Esophagus (tissue), 2 donors: ENCODE data around the gene UGT1A10. TPM values are rescaled to one million over a fixed set of nuclear protein-coding genes. Genes with fewer than 3 reads are reported as not detected.
"Not testable (repeated sequence)": the region's sequence is repeated elsewhere in the genome, so short reads cannot be mapped to it uniquely, and the experiment has no call there.

ENCODE experiments used
- H3K27ac ChIP-seq, 2 donors: one replicate each; pipeline ENCODE4 v1.5.1; 2013; ENCODE audit warnings: low read depth in 2 of 2, mild to moderate bottlenecking in 2 of 2, inconsistent platforms in 1 of 2, low read length in 1 of 2, moderate library complexity in 1 of 2
- H3K27me3 ChIP-seq, 2 donors: one replicate each; pipeline ENCODE4 v1.6.1; 2013; ENCODE audit warnings: low read length in 2 of 2, control low read depth in 1 of 2, mild to moderate bottlenecking in 1 of 2; ENCODE audit not compliant: insufficient read depth in 2 of 2, control insufficient read depth in 1 of 2
- H3K36me3 ChIP-seq, 2 donors: one replicate each; pipeline ENCODE4 v1.6.1; 2013; ENCODE audit warnings: low read length in 1 of 2; ENCODE audit not compliant: control insufficient read depth in 2 of 2, insufficient read depth in 2 of 2
- H3K4me1 ChIP-seq, 2 donors: one replicate each; pipeline ENCODE4 v1.6.1; 2013; ENCODE audit warnings: low read length in 1 of 2; ENCODE audit not compliant: control insufficient read depth in 2 of 2, insufficient read depth in 2 of 2
- H3K4me3 ChIP-seq, 2 donors: one replicate each; pipeline ENCODE4 v1.5.1; 2013; ENCODE audit warnings: low read length in 2 of 2, mild to moderate bottlenecking in 2 of 2, low read depth in 1 of 2, moderate library complexity in 1 of 2
- H3K9me3 ChIP-seq, 2 donors: one replicate each; pipeline ENCODE4 v1.6.1; 2013; ENCODE audit warnings: mild to moderate bottlenecking in 2 of 2, low read depth in 1 of 2, low read length in 1 of 2, moderate library complexity in 1 of 2; ENCODE audit not compliant: control insufficient read depth in 2 of 2, insufficient read depth in 1 of 2
- WGBS, 2 donors: extraction: QIAGEN DNeasy Blood & Tissue Kit; methylation state at CpG; one replicate each; pipeline ENCODE4 v1.1.7; 2013; 5-methylcytosine and 5-hydroxymethylcytosine counted together
- polyA plus RNA-seq, 2 donors: library from polyadenylated mRNA; stranded (reverse); fragments of 200-250 nt; gene quantifications; one replicate each; pipeline ENCODE4 v1.2.3, GENCODE V29; 2013
- donor health status: healthy with polysubstance abuse.
- donor health status: Bipolar disorder and iron deficiency.

UGT1A10 gene
- polyA plus RNA-seq, result 10 to 100 TPM in 1 of 2 donors, 1 to 10 TPM in 1; 9.1 to 10.8 TPM

- 78 to 81% methylated on average over 10 of the region's 10 CpGs for WGBS, 2 donors
- H3K4me1 ChIP-seq, H3K27me3 ChIP-seq, H3K36me3 ChIP-seq, H3K9me3 ChIP-seq, H3K4me3 ChIP-seq, H3K27ac ChIP-seq: not testable (repeated sequence)
Observed at GRCh38 chr2:233636306-233636705, at the start of gene UGT1A10. TSS of gene UGT1A10 (plus strand) at chr2:233636448. CDS start at chr2:233636523, 75 bp downstream.

GRCh38 chr2:233588400-233588799 is 47.8 kb upstream of the UGT1A10 start:
- H3K4me3 ChIP-seq, result no peak overlapping the region
- H3K4me1 ChIP-seq, result no peaks in the 10 kb centered on the region
- no peak overlapping the region for H3K27ac ChIP-seq
- no peaks in the 10 kb centered on the region for H3K36me3 ChIP-seq
- no peaks in the 10 kb centered on the region for H3K27me3 ChIP-seq
- no peaks in the 10 kb centered on the region for H3K9me3 ChIP-seq
- 85 to 93% methylated on average over 2 of the region's 2 CpGs for WGBS, 2 donors

- H3K27me3 ChIP-seq, H3K4me1 ChIP-seq, H3K36me3 ChIP-seq, H3K27ac ChIP-seq, H3K4me3 ChIP-seq, H3K9me3 ChIP-seq: not testable (repeated sequence)
- 95% methylated on average over 1 of the region's 1 CpG for WGBS, 2 donors
Observed at GRCh38 chr2:233592706-233593105, 43.5 kb upstream of the UGT1A10 start.

GRCh38 chr2:233593201-233593600 is 43.0 kb upstream of the UGT1A10 start:
- Histone ChIP-seq H3K4me1 (peaks cover 0 to 4% of the 10 kb centered on the region in 2 donors), H3K27me3 (no peaks in the 10 kb centered on the region), H3K9me3 (no peaks in the 10 kb centered on the region), H3K36me3 (no peaks in the 10 kb centered on the region), H3K4me3 (no peak overlapping the region), H3K27ac (no peak overlapping the region)
- 72 to 78% methylated on average over 8 of the region's 8 CpGs for WGBS, 2 donors

- H3K36me3 ChIP-seq, result no peaks in the 10 kb centered on the region
- no peaks in the 10 kb centered on the region for H3K9me3 ChIP-seq
- H3K27ac ChIP-seq, result no peak overlapping the region
- H3K27me3 ChIP-seq, result no peaks in the 10 kb centered on the region
- WGBS, 2 donors, result 49 to 57% methylated on average over 1 of the region's 1 CpG
- H3K4me1 ChIP-seq, result peaks cover 0 to 4% of the 10 kb centered on the region in 2 donors
- H3K4me3 ChIP-seq, result no peak overlapping the region
Observed at GRCh38 chr2:233597522-233597921, 38.7 kb upstream of the UGT1A10 start.

GRCh38 chr2:233598952-233599351 is 37.3 kb upstream of the UGT1A10 start:
- H3K36me3 ChIP-seq, result no peaks in the 10 kb centered on the region

GRCh38 chr2:233600386-233600785 is 35.9 kb upstream of the UGT1A10 start:
- no peaks in the 10 kb centered on the region for H3K36me3 ChIP-seq
- H3K4me1 ChIP-seq, result peaks cover 0 to 4% of the 10 kb centered on the region in 2 donors
- no peaks in the 10 kb centered on the region for H3K9me3 ChIP-seq
- H3K4me3 ChIP-seq, result no peak overlapping the region
- H3K27me3 ChIP-seq, result no peaks in the 10 kb centered on the region
- WGBS, 2 donors, result 75 to 77% methylated on average over 2 of the region's 2 CpGs
- no peak overlapping the region for H3K27ac ChIP-seq

More at GRCh38 chr2:233598952-233599351, 37.3 kb upstream of the UGT1A10 start:
- Histone ChIP-seq H3K27me3 (no peaks in the 10 kb centered on the region), H3K4me3 (no peak overlapping the region), H3K27ac (no peak overlapping the region), H3K9me3 (no peaks in the 10 kb centered on the region), H3K4me1 (peaks cover 0 to 4% of the 10 kb centered on the region in 2 donors)
- WGBS, 2 donors, result 84 to 89% methylated on average over 3 of the region's 3 CpGs

GRCh38 chr2:233602076-233602475 is 34.2 kb upstream of the UGT1A10 start:
- WGBS, 2 donors, result 87 to 91% methylated on average over 1 of the region's 1 CpG
- no peaks in the 10 kb centered on the region for H3K36me3 ChIP-seq
- peaks cover 0 to 2% of the 10 kb centered on the region in 2 donors for H3K4me1 ChIP-seq
- no peak overlapping the region for H3K27ac ChIP-seq
- no peaks in the 10 kb centered on the region for H3K27me3 ChIP-seq
- H3K9me3 ChIP-seq, result no peaks in the 10 kb centered on the region
- no peak overlapping the region for H3K4me3 ChIP-seq

- WGBS, 2 donors, result 82 to 86% methylated on average over 4 of the region's 4 CpGs
- Histone ChIP-seq H3K4me3 (no peak overlapping the region), H3K27me3 (no peaks in the 10 kb centered on the region), H3K27ac (no peak overlapping the region), H3K9me3 (no peaks in the 10 kb centered on the region), H3K36me3 (no peaks in the 10 kb centered on the region), H3K4me1 (no peaks in the 10 kb centered on the region)
Observed at GRCh38 chr2:233603520-233603919, 32.7 kb upstream of the UGT1A10 start.

- Histone ChIP-seq H3K9me3 (no peaks in the 10 kb centered on the region), H3K4me3 (no peak overlapping the region), H3K4me1 (no peaks in the 10 kb centered on the region), H3K36me3 (no peaks in the 10 kb centered on the region), H3K27ac (no peak overlapping the region), H3K27me3 (no peaks in the 10 kb centered on the region)
- WGBS, 2 donors, result 90 to 93% methylated on average over 3 of the region's 3 CpGs
Observed at GRCh38 chr2:233604826-233605225, 31.4 kb upstream of the UGT1A10 start.
